Tibial nerve (tissue), 3 donors: Measurements from ENCODE around the gene HYCC2.

ENCODE experiments used
- POLR2A ChIP-seq, 2 donors: fragments of 450-650 bp; IDR thresholded peaks; one replicate each; pipeline ENCODE4 v1.6.1; 2017; ENCODE audit warnings: antibody characterized with exemption in 2 of 2, mild to moderate bottlenecking in 2 of 2, moderate library complexity in 2 of 2
- TF ChIP-seq, protein P1 (sequence below), 5 experiments: fragments of 200-600 bp in 3 of 5; fragments of 450-650 bp in 2 of 5; sonication (generic) in 3 of 5; IDR thresholded peaks; one replicate each; pipeline ENCODE4 v1.5.1; 2016 to 2019; ENCODE audit warnings: antibody characterized with exemption in 5 of 5, mild to moderate bottlenecking in 3 of 5, moderate library complexity in 2 of 5

DNA sequence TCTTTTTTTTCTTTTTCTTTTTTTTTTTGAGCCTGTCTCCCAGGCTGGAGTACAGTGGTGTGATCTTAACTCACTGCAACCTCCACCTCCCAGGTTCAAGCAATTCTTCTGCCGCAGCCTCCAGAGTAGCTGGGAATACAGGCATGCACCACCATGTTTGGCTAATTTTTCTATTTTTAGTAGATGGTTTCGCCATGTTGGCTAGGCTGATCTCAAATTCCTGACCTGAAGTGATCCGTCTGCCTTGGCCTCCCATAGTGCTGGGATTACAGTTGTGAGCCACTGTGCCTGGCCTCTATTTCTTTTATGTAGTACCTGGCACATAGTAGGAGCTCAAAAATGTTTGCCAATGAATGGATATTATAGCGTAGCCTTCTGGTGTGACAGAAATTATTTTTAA is 37.7 kb upstream of the HYCC2 start:
- TF ChIP-seq, protein P1, sequence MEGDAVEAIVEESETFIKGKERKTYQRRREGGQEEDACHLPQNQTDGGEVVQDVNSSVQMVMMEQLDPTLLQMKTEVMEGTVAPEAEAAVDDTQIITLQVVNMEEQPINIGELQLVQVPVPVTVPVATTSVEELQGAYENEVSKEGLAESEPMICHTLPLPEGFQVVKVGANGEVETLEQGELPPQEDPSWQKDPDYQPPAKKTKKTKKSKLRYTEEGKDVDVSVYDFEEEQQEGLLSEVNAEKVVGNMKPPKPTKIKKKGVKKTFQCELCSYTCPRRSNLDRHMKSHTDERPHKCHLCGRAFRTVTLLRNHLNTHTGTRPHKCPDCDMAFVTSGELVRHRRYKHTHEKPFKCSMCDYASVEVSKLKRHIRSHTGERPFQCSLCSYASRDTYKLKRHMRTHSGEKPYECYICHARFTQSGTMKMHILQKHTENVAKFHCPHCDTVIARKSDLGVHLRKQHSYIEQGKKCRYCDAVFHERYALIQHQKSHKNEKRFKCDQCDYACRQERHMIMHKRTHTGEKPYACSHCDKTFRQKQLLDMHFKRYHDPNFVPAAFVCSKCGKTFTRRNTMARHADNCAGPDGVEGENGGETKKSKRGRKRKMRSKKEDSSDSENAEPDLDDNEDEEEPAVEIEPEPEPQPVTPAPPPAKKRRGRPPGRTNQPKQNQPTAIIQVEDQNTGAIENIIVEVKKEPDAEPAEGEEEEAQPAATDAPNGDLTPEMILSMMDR (IDR thresholded peaks at IDR 0.05): no peak
- TF ChIP-seq POLR2A (IDR thresholded peaks at IDR 0.05): no peak
